Inflammatory macrophage treated with lipopolysaccharide for 1 hour (primary cell): ENCODE measurements around the gene SLC25A42.
"Not testable (repeated sequence)": the region's sequence is repeated elsewhere in the genome, so short reads cannot be mapped to it uniquely, and the experiment has no call there.

ENCODE experiments used
- DNase-seq, 2 donors: peaks; one replicate each; pipeline ENCODE4 v3.0.0-alpha.2; 2020 to 2022

Gene SLC25A42

GRCh38 chr19:19107654-19108053 lies 43.9 kb downstream of the SLC25A42 start:
- DNase-seq, result no peak

GRCh38 chr19:19109601-19110000 lies 45.8 kb downstream of the SLC25A42 start:
- no peak for DNase-seq

GRCh38 chr19:19110410-19111135 lies 46.8 kb downstream of the SLC25A42 start:
- DNase-seq, result no peak

GRCh38 chr19:19111136-19111835 lies 47.5 kb downstream of the SLC25A42 start:
- DNase-seq, result no peak

GRCh38 chr19:19111967-19112580 lies 48.3 kb downstream of the SLC25A42 start:
- no peak for DNase-seq

GRCh38 chr19:19113040-19113626 lies 49.3 kb downstream of the SLC25A42 start:
- DNase-seq, result no peak

GRCh38 chr19:19115954-19116353 lies 52.2 kb downstream of the SLC25A42 start:
- peak in 1 of 2 donors; percentile 58 for DNase-seq

GRCh38 chr19:19119325-19120237 lies 55.8 kb downstream of the SLC25A42 start:
- DNase-seq, result no peak

GRCh38 chr19:19120308-19121231 lies 56.8 kb downstream of the SLC25A42 start:
- DNase-seq, result no peak

GRCh38 chr19:19121371-19121770 lies 57.6 kb downstream of the SLC25A42 start:
- no peak for DNase-seq

GRCh38 chr19:19122902-19123301 lies 59.1 kb downstream of the SLC25A42 start:
- no peak for DNase-seq

GRCh38 chr19:19123386-19123785 lies 59.6 kb downstream of the SLC25A42 start:
- no peak for DNase-seq

GRCh38 chr19:19126102-19126501 lies 62.3 kb downstream of the SLC25A42 start:
- no peak for DNase-seq

- DNase-seq, result no peak
Observed at GRCh38 chr19:19131989-19132388, 68.2 kb downstream of the SLC25A42 start.

GRCh38 chr19:19132912-19133311 lies 69.1 kb downstream of the SLC25A42 start:
- DNase-seq, result no peak

- no peak for DNase-seq
Observed at GRCh38 chr19:19133985-19134384, 70.2 kb downstream of the SLC25A42 start.

GRCh38 chr19:19134687-19135158 lies 70.9 kb downstream of the SLC25A42 start:
- DNase-seq, result peak in 1 of 2 donors; percentile 7

- DNase-seq, result not testable (repeated sequence)
Observed at GRCh38 chr19:19135713-19136112, 71.9 kb downstream of the SLC25A42 start.

- no peak for DNase-seq
Observed at GRCh38 chr19:19137556-19138108, 73.8 kb downstream of the SLC25A42 start.

- DNase-seq, result peak; percentile 96 to 99
Observed at GRCh38 chr19:19138109-19138981, 74.6 kb downstream of the SLC25A42 start, which contains the start of gene TMEM161A. TSS of gene TMEM161A (minus strand) at chr19:19138478. CDS start at chr19:19138428, 50 bp downstream.
